G401.6 (cell line): ENCODE data around the gene MAST4.
"Not testable (repeated sequence)": the region's sequence is repeated elsewhere in the genome, so short reads cannot be mapped to it uniquely, and the experiment has no call there.

ENCODE experiments used
- FAIRE-seq: peaks from 2 replicates; lab custom pipeline; 2012; peaks lifted over from hg19 to GRCh38; lab: Jason Lieb, UNC

Gene MAST4

GRCh38 chr5:66747607-66748006 is 151.4 kb downstream of the MAST4 start:
- FAIRE-seq, result no peak

GRCh38 chr5:66752668-66753067 is 156.5 kb downstream of the MAST4 start:
- not testable (repeated sequence) for FAIRE-seq

- no peak for FAIRE-seq
Observed at GRCh38 chr5:66757219-66757833, 161.1 kb downstream of the MAST4 start.

- FAIRE-seq, result no peak
Observed at GRCh38 chr5:66757834-66758371, 161.7 kb downstream of the MAST4 start.

GRCh38 chr5:66769030-66769733 is 173.0 kb downstream of the MAST4 start:
- FAIRE-seq, result no peak

- FAIRE-seq, result no peak
Observed at GRCh38 chr5:66769839-66770617, 173.8 kb downstream of the MAST4 start.

GRCh38 chr5:66777868-66778267 is 181.7 kb downstream of the MAST4 start:
- no peak for FAIRE-seq

GRCh38 chr5:66779528-66779927 is 183.3 kb downstream of the MAST4 start:
- no peak for FAIRE-seq

GRCh38 chr5:66788556-66788955 is 192.4 kb downstream of the MAST4 start:
- FAIRE-seq, result no peak

GRCh38 chr5:66789434-66789833 is 193.2 kb downstream of the MAST4 start:
- no peak for FAIRE-seq

GRCh38 chr5:66793049-66793448 is 196.9 kb downstream of the MAST4 start:
- no peak for FAIRE-seq

- FAIRE-seq, result no peak
Observed at GRCh38 chr5:66795682-66796081, 199.5 kb downstream of the MAST4 start.

GRCh38 chr5:66796305-66797292 is 200.4 kb downstream of the MAST4 start:
- FAIRE-seq, result no peak

GRCh38 chr5:66802941-66803340 is 206.7 kb downstream of the MAST4 start:
- FAIRE-seq, result no peak

GRCh38 chr5:66805514-66806430 is 209.6 kb downstream of the MAST4 start:
- no peak for FAIRE-seq

GRCh38 chr5:66807743-66808142 is 211.6 kb downstream of the MAST4 start:
- no peak for FAIRE-seq

GRCh38 chr5:66808663-66809062 is 212.5 kb downstream of the MAST4 start:
- no peak for FAIRE-seq

GRCh38 chr5:66810151-66810550 is 214.0 kb downstream of the MAST4 start:
- FAIRE-seq, result no peak

- FAIRE-seq, result no peak
Observed at GRCh38 chr5:66810848-66811261, 214.7 kb downstream of the MAST4 start.

GRCh38 chr5:66812291-66812690 is 216.1 kb downstream of the MAST4 start:
- FAIRE-seq, result no peak

- no peak for FAIRE-seq
Observed at GRCh38 chr5:66813306-66813705, 217.1 kb downstream of the MAST4 start.
